Stromal cell of bone marrow (primary cell): ENCODE results near the gene MPC2.
"Not testable (repeated sequence)": the region's sequence is repeated elsewhere in the genome, so short reads cannot be mapped to it uniquely, and the experiment has no call there.

Experiments
- DNase-seq: peaks from one replicate; pipeline ENCODE4 v3.0.0-alpha.2; 2012; ENCODE audit warnings: low read depth

MPC2 gene

GRCh38 chr1:167905182-167905581 lies 31.7 kb downstream of the MPC2 start:
- DNase-seq: no peak

GRCh38 chr1:167904652-167905130 lies 32.2 kb downstream of the MPC2 start:
- peak; percentile 29 for DNase-seq

- DNase-seq: no peak
These were observed 36.0 kb downstream of the MPC2 start for GRCh38 chr1:167900907-167901306.

GRCh38 chr1:167899253-167899681 lies 37.6 kb downstream of the MPC2 start:
- peak; percentile 65 for DNase-seq

- no peak for DNase-seq
These were observed 38.2 kb downstream of the MPC2 start for GRCh38 chr1:167898578-167899222.

- DNase-seq: no peak
These were observed 43.1 kb downstream of the MPC2 start for GRCh38 chr1:167893798-167894197.

- no peak for DNase-seq
These were observed 46.5 kb downstream of the MPC2 start for GRCh38 chr1:167890400-167890799.

GRCh38 chr1:167887187-167887586 lies 49.7 kb downstream of the MPC2 start:
- not testable (repeated sequence) for DNase-seq

- DNase-seq: no peak
These were observed 54.5 kb downstream of the MPC2 start for GRCh38 chr1:167882376-167882775.

GRCh38 chr1:167881786-167882185 lies 55.1 kb downstream of the MPC2 start:
- DNase-seq: no peak

- DNase-seq: no peak
These were observed 55.8 kb downstream of the MPC2 start for GRCh38 chr1:167881069-167881468.

- DNase-seq: no peak
These were observed 56.3 kb downstream of the MPC2 start for GRCh38 chr1:167880580-167881021.

GRCh38 chr1:167879508-167879907 lies 57.4 kb downstream of the MPC2 start:
- no peak for DNase-seq

- DNase-seq: no peak
These were observed 58.3 kb downstream of the MPC2 start for GRCh38 chr1:167878372-167879160.

- DNase-seq: no peak
These were observed 60.2 kb downstream of the MPC2 start for GRCh38 chr1:167876597-167877175.

- peak; percentile 18 for DNase-seq
These were observed 65.5 kb downstream of the MPC2 start for GRCh38 chr1:167871331-167871730.

GRCh38 chr1:167869157-167870001 lies 67.5 kb downstream of the MPC2 start:
- DNase-seq: not testable (repeated sequence)

- DNase-seq: not testable (repeated sequence)
These were observed 70.0 kb downstream of the MPC2 start for GRCh38 chr1:167866739-167867414.
